DMS153 treated with DMSO at 0.1 percent for 48 hours (cell line): Measurements from ENCODE around the gene ADAMTSL4.

Source experiments
- DNase-seq: peaks from one replicate; lab custom pipeline; 2025; ENCODE audit not compliant: unreplicated experiment; lab: John Stamatoyannopoulos, UW

Gene ADAMTSL4

GRCh38 chr1:150534002-150534401, 15.2 kb upstream of the ADAMTSL4 start:
- DNase-seq: no peak

GRCh38 chr1:150535511-150536287, 13.5 kb upstream of the ADAMTSL4 start:
- DNase-seq: no peak

- no peak for DNase-seq
Measured at GRCh38 chr1:150536836-150537731, 12.1 kb upstream of the ADAMTSL4 start.

GRCh38 chr1:150537732-150538684, 11.2 kb upstream of the ADAMTSL4 start:
- no peak for DNase-seq

- peak; percentile 99 for DNase-seq
Measured at GRCh38 chr1:150543500-150544143, 5.6 kb upstream of the ADAMTSL4 start.

GRCh38 chr1:150544204-150544603, 5.0 kb upstream of the ADAMTSL4 start:
- peak; percentile 90 for DNase-seq

- DNase-seq: no peak
Measured at GRCh38 chr1:150545486-150546032, 3.6 kb upstream of the ADAMTSL4 start.

GRCh38 chr1:150546294-150546937, 2.8 kb upstream of the ADAMTSL4 start:
- no peak for DNase-seq

GRCh38 chr1:150548324-150548631, 930 bp upstream of the ADAMTSL4 start:
- DNase-seq: no peak

GRCh38 chr1:150549496-150550221, 451 bp downstream of the ADAMTSL4 start:
- no peak for DNase-seq

GRCh38 chr1:150550222-150551050, 1.2 kb downstream of the ADAMTSL4 start:
- no peak for DNase-seq

GRCh38 chr1:150551051-150551783, 2.0 kb downstream of the ADAMTSL4 start:
- DNase-seq: no peak

GRCh38 chr1:150551784-150552127, 2.5 kb downstream of the ADAMTSL4 start:
- no peak for DNase-seq

GRCh38 chr1:150552128-150552910, 3.1 kb downstream of the ADAMTSL4 start:
- no peak for DNase-seq

GRCh38 chr1:150552911-150553289, 3.7 kb downstream of the ADAMTSL4 start:
- DNase-seq: no peak

- DNase-seq: no peak
Measured at GRCh38 chr1:150553392-150554085, 4.3 kb downstream of the ADAMTSL4 start.
